ENCODE results near the gene HGS.

The HGS gene

GRCh38 chr17:81715872-81716673 lies 32.3 kb downstream of the HGS start:
- no peak for DNase-seq (ENCODE audit: low read depth in 2 of 2)
- no peak for TF ChIP-seq CTCF (IDR thresholded peaks at IDR 0.05; ENCODE audit: low read depth, low read length)
- no peak overlapping the region for H3K4me3 ChIP-seq (replicated peaks in 1 of 2; ENCODE audit: low read depth in 2 of 2, low read length in 2 of 2)

GRCh38 chr17:81716674-81716996 lies 32.8 kb downstream of the HGS start:
- no peak for DNase-seq (ENCODE audit: low read depth in 2 of 2)
- no peak overlapping the region for H3K4me3 ChIP-seq (replicated peaks in 1 of 2; ENCODE audit: low read depth in 2 of 2, low read length in 2 of 2)
- no peak for TF ChIP-seq CTCF (IDR thresholded peaks at IDR 0.05; ENCODE audit: low read depth, low read length)

GRCh38 chr17:81717049-81717765 lies 33.4 kb downstream of the HGS start:
- TF ChIP-seq CTCF (IDR thresholded peaks at IDR 0.05; ENCODE audit: low read depth, low read length): no peak
- DNase-seq (ENCODE audit: low read depth in 2 of 2): no peak
- H3K4me3 ChIP-seq (replicated peaks in 1 of 2; ENCODE audit: low read depth in 2 of 2, low read length in 2 of 2): no peak overlapping the region

GRCh38 chr17:81717766-81718089 lies 33.9 kb downstream of the HGS start:
- H3K4me3 ChIP-seq (replicated peaks in 1 of 2; ENCODE audit: low read depth in 2 of 2, low read length in 2 of 2): no peak overlapping the region
- DNase-seq (ENCODE audit: low read depth in 2 of 2): no peak
- TF ChIP-seq CTCF (IDR thresholded peaks at IDR 0.05; ENCODE audit: low read depth, low read length): no peak

GRCh38 chr17:81719410-81720266 lies 35.8 kb downstream of the HGS start:
- DNase-seq (ENCODE audit: low read depth in 2 of 2): no peak
- H3K4me3 ChIP-seq (replicated peaks in 1 of 2; ENCODE audit: low read depth in 2 of 2, low read length in 2 of 2): no peak overlapping the region
- TF ChIP-seq CTCF (IDR thresholded peaks at IDR 0.05; ENCODE audit: low read depth, low read length): no peak

- no peak for TF ChIP-seq CTCF (IDR thresholded peaks at IDR 0.05; ENCODE audit: low read depth, low read length)
Measured at GRCh38 chr17:81720267-81721071, 36.7 kb downstream of the HGS start.

More at GRCh38 chr17:81720267-81721071, 36.7 kb downstream of the HGS start:
- DNase-seq (ENCODE audit: low read depth in 2 of 2): no peak
- H3K4me3 ChIP-seq (replicated peaks in 1 of 2; ENCODE audit: low read depth in 2 of 2, low read length in 2 of 2): no peak overlapping the region

All from cardiac fibroblast (primary cell).